NCI-H2107 treated with DMSO at 0.1 percent for 48 hours (cell line): ENCODE data around the gene SOX13.
A peak's percentile ranks its signal among the peaks of the same experiment; 100 is the strongest.

Experiments used
- DNase-seq: peaks from one replicate; lab custom pipeline; 2025; ENCODE audit not compliant: unreplicated experiment; lab: John Stamatoyannopoulos, UW

Gene SOX13

GRCh38 chr1:204128964-204129896 lies 56.3 kb downstream of the SOX13 start:
- peak; percentile 45 for DNase-seq

DNA sequence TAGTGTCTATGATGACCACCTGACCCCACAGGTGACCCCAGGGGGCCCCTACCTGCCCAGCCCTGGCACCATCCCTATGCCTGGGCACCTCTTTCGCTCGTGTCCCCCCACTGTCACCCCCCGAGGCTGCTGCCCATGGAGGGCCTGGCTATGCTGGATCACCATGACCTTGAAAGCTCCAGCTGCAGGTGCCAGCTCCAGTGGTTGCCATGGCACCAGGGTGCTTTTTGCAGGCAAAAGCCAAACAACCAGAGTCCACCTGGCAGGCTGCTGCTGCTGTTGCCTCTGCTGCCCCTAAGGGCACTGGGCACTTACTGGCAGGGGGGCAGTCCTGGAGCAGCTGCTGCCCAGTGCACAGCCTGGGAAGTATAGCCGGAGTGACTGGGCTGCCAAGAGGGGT lies 57.3 kb downstream of the SOX13 start:
- no peak for DNase-seq

- no peak for DNase-seq
These were observed 58.3 kb downstream of the SOX13 start for GRCh38 chr1:204130981-204131892.

GRCh38 chr1:204131978-204132377 lies 59.1 kb downstream of the SOX13 start:
- no peak for DNase-seq

DNA sequence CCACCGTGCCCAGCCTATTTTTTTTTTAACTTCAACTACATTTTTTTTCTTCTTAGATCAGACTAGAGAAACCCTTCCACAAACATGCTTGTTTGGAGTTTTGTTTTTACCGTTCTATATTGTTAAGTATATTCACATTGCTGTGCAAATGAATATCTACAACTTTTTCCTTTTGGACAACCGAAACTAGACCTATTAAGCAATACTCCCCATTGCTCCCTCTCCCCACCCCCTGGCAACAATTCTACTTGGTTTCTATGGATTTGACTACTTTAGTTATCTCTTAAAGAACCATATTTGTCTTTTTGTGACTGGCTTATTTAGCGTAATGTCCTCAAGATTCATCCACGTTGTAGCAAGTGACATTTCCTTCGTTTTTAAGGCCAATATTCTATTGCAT lies 59.8 kb downstream of the SOX13 start:
- DNase-seq, result no peak

DNA sequence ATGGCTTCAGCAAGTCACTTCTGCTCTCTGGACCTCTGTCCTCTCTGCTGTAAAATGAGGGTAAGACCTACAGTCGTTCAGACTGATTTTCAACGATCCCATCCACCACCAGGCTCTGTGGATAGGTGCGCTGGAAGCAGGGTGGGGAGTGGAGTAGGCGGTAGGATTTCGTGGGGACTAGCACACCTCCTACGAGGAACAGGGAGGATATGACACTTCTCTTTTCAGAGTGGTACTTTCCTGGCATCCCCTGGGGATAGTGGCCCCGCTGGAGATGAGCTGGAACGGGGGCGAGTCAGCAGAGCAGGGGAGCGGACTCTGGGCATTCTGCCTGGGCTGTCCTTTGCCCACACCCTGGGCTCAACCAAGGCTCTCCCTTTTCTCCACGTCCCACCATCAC lies 61.2 kb downstream of the SOX13 start:
- no peak for DNase-seq

GRCh38 chr1:204136814-204137213 lies 63.9 kb downstream of the SOX13 start:
- no peak for DNase-seq

- no peak for DNase-seq
These were observed 66.2 kb downstream of the SOX13 start for GRCh38 chr1:204139088-204139487.

DNA sequence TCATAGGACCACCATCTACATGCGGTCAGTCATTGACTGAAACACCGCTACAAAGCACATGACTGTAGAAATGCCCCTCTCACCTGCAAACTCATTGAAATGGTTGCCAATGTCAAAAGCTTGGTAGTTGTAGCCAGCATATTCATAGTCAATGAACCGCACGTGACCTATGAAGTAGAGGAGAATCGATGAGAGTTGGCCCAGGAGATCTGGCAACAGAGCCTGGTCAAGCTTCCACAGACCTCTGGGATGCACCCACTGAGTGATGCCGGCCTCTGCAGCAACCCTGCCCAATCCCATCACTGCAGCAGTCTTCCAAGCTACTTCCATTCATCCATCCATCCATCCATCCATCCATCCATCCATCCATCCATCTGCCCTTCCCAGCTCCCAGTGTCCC lies 67.0 kb downstream of the SOX13 start:
- no peak for DNase-seq

DNA sequence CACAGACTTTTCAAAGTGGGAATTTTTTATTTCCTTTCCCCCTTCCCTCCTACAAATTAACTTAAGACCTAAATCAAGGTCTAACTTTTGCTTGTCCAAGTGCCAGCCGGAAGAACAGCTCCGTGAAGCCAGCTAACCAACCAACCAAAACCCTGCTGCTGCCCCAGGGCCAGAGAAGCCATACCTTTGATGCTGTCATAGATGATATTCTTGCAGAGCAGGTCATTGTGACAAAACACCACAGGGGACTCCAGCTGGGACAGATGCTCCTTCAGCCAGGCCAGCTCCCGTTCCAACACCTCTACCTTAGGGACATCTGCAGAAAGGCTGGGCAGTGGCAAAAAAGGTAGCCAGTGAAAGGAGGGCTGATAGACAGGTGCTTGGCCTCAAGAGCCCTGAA lies 68.2 kb downstream of the SOX13 start:
- no peak for DNase-seq

DNA sequence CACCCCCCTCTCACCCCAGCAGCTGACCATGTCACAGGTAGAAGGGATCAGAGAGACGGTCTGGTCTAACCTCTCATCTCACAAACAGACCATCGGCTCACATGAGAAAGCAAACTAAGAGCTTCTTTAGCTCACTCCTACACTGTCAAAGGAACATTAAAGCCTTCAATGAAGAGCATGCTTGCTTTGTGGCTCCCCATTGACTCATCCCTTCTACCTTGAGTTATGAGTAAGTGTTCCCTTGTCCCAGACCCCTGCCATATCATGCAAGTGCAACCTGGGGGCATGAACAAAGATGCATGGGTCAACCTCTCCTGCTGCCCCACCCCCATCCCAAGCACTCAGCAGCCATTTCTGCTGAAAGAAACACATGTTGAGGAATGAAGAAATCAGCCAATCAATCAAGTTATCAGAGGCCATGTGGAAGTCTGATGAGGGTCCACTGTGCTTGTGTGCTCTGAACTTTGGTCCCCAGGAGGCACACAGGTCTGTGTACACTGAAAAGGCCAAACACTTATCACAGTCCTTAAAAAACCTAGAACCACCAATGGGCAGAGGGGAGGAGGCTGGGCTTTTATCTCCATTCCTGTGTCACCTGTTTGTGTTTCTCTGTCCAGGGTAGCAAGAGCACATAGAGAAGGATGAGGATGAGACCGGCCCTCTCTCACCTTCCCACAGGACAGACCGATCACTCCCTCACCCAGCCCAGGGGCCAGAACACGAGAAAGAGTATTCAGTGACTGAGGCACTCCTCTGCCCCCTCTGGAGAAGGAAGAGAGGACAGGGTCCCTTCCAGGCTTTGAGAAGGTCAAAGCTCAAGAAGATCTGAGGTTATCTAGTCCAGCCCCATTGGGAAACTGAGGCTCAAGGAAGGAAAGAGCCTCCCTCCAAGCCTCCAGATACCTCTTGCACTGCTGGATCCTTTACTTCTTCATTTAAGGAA lies 69.4 kb downstream of the SOX13 start:
- DNase-seq, result no peak

DNA sequence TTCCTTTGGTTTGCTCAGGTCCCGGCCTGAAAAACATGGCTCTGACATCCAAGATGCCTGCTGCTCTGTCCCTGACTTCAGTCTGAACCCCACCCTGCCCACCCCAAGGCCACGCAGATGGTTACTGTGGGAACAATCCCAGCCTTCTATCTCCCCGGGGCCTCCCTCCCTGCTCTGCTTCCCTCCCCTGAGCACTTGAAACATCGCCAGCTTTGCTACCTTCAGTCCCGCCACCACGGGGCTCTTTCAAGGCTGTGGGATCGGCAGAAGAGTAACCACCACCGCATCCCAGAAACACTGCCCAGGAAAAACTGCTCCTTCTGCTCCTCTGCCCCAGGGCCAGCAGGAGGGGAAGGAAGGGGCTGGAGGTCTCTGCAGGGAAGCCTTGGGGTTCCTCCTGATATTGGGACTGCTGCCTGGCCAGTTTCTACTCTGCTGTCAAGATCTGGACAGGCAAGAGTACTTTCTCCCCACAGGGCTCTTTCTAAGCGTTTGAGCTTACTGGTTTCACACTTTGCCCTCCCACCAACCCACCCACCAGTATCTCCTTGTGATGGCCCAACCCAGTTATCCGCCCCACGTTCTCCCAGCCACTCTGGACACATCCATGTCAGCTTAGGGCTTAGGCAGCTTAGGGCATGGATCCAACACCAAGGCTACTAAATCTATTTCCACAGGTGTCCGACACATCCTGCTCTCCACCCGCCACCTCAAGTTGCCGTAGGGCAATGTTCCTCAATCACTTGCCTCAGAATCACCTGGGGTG lies 70.5 kb downstream of the SOX13 start:
- no peak for DNase-seq

- no peak for DNase-seq
These were observed 72.2 kb downstream of the SOX13 start for GRCh38 chr1:204145033-204145504.

DNA sequence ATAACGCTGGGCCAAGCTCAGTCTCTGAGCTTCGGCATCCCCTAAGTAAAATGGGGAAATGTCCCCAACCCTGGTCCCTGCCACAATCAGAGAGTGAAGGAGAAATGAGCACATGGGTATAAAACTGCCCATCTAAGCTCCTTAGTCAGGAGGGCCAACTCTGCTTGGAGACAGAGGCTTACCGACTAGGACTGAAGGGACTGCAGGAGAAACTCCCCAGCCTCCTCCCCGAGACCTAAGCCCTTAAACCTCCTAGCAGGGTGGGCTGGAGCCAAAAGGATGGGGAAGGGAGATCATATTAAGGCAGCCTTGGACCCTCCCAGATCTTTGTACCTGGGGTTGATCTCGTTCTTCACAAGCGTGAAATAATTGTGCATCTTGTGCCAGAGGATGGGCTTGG lies 73.4 kb downstream of the SOX13 start:
- DNase-seq, result no peak

DNA sequence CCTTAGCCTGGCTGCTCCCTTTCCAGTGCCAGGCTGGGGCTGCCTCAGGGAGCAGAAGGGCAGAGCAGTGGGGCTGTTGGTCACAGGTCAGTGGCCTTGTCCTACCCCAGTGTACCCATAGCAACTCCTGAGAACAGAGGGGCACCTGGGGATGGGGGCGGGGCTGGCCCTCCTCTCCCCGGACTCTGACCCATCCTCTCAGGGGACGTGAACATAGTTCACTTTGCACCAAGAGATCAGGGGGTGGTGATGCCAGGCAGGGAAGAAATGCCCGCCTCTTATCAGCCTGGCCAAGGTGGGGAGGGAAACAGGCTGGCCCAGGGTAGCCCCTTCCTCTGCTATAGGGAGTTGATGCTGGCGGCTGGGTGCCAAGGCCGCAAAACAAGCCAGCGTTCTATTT lies 74.0 kb downstream of the SOX13 start:
- DNase-seq, result no peak

DNA sequence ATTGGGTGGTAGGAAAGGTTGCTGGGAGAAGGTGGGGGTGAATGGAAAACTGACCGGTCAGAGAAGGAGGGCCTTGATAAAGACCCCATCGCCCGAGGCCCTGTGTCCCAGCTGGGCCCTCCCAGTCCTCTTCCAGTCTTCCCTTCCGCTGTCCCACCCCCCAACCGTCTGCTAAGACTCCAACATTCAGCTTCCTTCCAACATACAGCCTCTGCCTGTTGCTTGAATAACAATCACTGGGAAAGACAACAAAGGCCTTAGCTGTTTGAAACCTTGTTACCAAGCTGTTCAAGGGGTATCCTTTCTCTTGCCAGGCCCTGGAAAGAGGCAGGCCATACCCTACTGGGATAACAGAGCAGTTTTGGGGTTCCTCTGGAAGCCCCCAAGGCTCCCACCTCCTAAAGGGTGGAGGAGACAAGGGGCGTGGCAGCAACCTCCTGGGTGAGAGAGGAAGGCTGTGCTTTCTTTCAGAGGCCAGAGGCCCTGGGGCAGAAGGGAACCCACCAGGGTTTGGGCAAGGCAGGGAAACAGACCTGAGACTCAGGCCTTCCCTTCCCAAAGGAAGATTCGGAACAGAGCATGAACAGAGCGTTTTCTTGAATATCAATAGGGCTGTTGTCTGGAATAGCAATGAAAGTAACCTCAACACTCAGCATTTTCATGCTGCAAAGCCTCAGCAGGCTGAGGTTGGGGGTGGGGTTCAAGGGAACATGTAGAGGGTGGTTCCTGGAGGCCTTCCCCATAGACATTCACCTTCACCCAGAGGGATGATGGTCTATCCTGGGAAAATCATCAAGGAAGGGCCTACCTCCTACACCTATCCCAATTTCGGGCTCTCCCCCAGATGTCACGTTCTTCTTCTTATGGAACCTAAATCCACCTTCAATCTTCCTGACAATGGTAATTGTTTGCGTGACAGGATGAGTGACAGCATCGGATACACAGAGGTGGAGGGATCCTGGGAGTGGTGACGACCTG lies 74.8 kb downstream of the SOX13 start:
- DNase-seq, result no peak

DNA sequence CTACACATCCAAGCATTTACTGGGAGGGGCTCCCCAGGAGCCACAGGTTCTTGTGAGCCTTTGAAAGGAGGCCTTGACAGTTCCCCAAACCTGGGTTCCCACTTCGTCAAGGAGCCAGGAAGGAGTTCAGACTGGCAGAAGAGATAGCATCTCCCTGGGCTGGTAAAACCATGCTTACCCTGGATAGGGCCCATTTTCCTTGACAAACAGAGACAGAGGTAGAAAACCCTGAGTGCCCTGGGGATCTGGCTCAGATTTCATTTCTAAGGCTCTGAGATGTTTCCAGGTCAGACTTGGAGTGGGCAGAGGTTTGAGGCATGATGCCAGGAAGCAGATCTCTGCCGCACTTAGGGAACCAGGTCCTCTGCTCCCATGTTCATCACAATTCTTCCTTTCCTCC lies 76.2 kb downstream of the SOX13 start:
- DNase-seq, result no peak

GRCh38 chr1:204149635-204150565 lies 77.0 kb downstream of the SOX13 start:
- no peak for DNase-seq
